GM23338 (cell line): ENCODE data around the gene GFRA1.

ENCODE experiments used
- CREB1 ChIP-seq: fragments of 250-450 bp; sonication (Bioruptor Pico); IDR thresholded peaks from 2 replicates; pipeline ENCODE4 v1.5.0; 2020; ENCODE audit warnings: low read depth, mild to moderate bottlenecking, moderate library complexity
- CTCF ChIP-seq, 2 experiments: fragments of 200-600 bp in 1 of 2; sonication (generic) in 1 of 2; conservative IDR thresholded peaks; 2 replicates each; pipeline versions ENCODE4 v1.5.1 to v1.6.1; 2016 to 2017; ENCODE audit warnings: antibody characterized with exemption in 2 of 2, low read depth in 2 of 2, mild to moderate bottlenecking in 2 of 2, moderate library complexity in 1 of 2
- ETS1 ChIP-seq: IDR thresholded peaks from 2 replicates; pipeline ENCODE4 v1.6.1; 2016; ENCODE audit warnings: antibody characterized with exemption
- EZH2 ChIP-seq: fragments of 200-600 bp; sonication (generic); IDR thresholded peaks from one replicate; pipeline ENCODE4 v1.8.0; 2017; ENCODE audit warnings: antibody characterized with exemption, mild to moderate bottlenecking, low read depth; ENCODE audit not compliant: unreplicated experiment
- EZH2phosphoT487 ChIP-seq: fragments of 200-600 bp; sonication (generic); IDR thresholded peaks from one replicate; pipeline ENCODE4 v1.8.1; 2018; ENCODE audit warnings: antibody characterized with exemption; ENCODE audit not compliant: unreplicated experiment
- JUNB ChIP-seq: IDR thresholded peaks from one replicate; pipeline ENCODE4 v1.6.1; 2016; ENCODE audit warnings: antibody characterized with exemption; ENCODE audit not compliant: unreplicated experiment
- NANOG ChIP-seq: IDR thresholded peaks from 2 replicates; pipeline ENCODE4 v1.6.1; 2016; ENCODE audit warnings: antibody characterized with exemption, borderline replicate concordance
- POLR2AphosphoS5 ChIP-seq: IDR thresholded peaks from 2 replicates; pipeline ENCODE4 v1.6.1; 2016; ENCODE audit warnings: antibody characterized with exemption, low read depth
- REST ChIP-seq: IDR thresholded peaks from one replicate; pipeline ENCODE4 v1.6.1; 2018; ENCODE audit warnings: antibody characterized with exemption; ENCODE audit not compliant: unreplicated experiment
- STAT1 ChIP-seq: IDR thresholded peaks from one replicate; pipeline ENCODE4 v1.6.1; 2016; ENCODE audit warnings: antibody characterized with exemption; ENCODE audit not compliant: unreplicated experiment
- ZNF114 ChIP-seq: fragments of 250-450 bp; sonication (Bioruptor Pico); IDR thresholded peaks from 2 replicates; pipeline ENCODE4 v1.5.0; 2020; ENCODE audit warnings: mild to moderate bottlenecking, moderate library complexity

GRCh38 chr10:116251602-116252395, 21.2 kb downstream of the GFRA1 start:
- TF ChIP-seq EZH2 (no peak), REST (no peak), POLR2AphosphoS5 (no peak), CTCF (conservative IDR thresholded peaks at IDR 0.05; ENCODE audit: low read depth in 2 of 2) (no peak), EZH2phosphoT487 (no peak), STAT1 (no peak), CREB1 (CRISPR knock-in tag) (no peak), ETS1 (no peak), JUNB (no peak), ZNF114 (no peak), NANOG (no peak)
